NCI-H2171 treated with DMSO at 0.1 percent for 48 hours (cell line): Measurements from ENCODE around the gene SAYSD1.
"Not testable (repeated sequence)": the region's sequence is repeated elsewhere in the genome, so short reads cannot be mapped to it uniquely, and the experiment has no call there.

Experiments
- DNase-seq: peaks from one replicate; lab custom pipeline; 2025; lab: John Stamatoyannopoulos, UW

Gene SAYSD1

GRCh38 chr6:39114704-39115599, at the start of gene SAYSD1:
Gene SAYSD1 (minus strand): TSS chr6:39115186. CDS start chr6:39115089, 97 bp downstream.
- peak; percentile 94 for DNase-seq

- DNase-seq: no peak
Measured at GRCh38 chr6:39157511-39157910, 42.5 kb upstream of the SAYSD1 start.

- DNase-seq: no peak
Measured at GRCh38 chr6:39156801-39157200, 41.8 kb upstream of the SAYSD1 start.

- DNase-seq: no peak
Measured at GRCh38 chr6:39154705-39155104, 39.7 kb upstream of the SAYSD1 start.

- no peak for DNase-seq
Measured at GRCh38 chr6:39153766-39154397, 38.9 kb upstream of the SAYSD1 start.

GRCh38 chr6:39152262-39152661, 37.3 kb upstream of the SAYSD1 start:
- no peak for DNase-seq

GRCh38 chr6:39151211-39151610, 36.2 kb upstream of the SAYSD1 start:
- DNase-seq: no peak

- DNase-seq: no peak
Measured at GRCh38 chr6:39144481-39145173, 29.6 kb upstream of the SAYSD1 start.

- DNase-seq: no peak
Measured at GRCh38 chr6:39143238-39143930, 28.4 kb upstream of the SAYSD1 start.

GRCh38 chr6:39140556-39141167, 25.7 kb upstream of the SAYSD1 start:
- no peak for DNase-seq

GRCh38 chr6:39137245-39137644, 22.3 kb upstream of the SAYSD1 start:
- no peak for DNase-seq

- DNase-seq: not testable (repeated sequence)
Measured at GRCh38 chr6:39136207-39136606, 21.2 kb upstream of the SAYSD1 start.

- not testable (repeated sequence) for DNase-seq
Measured at GRCh38 chr6:39134761-39135160, 19.8 kb upstream of the SAYSD1 start.

GRCh38 chr6:39130691-39131090, 15.7 kb upstream of the SAYSD1 start:
- DNase-seq: no peak

GRCh38 chr6:39128832-39129231, 13.8 kb upstream of the SAYSD1 start:
- no peak for DNase-seq

GRCh38 chr6:39128106-39128505, 13.1 kb upstream of the SAYSD1 start:
- DNase-seq: no peak

- DNase-seq: no peak
Measured at GRCh38 chr6:39124114-39124513, 9.1 kb upstream of the SAYSD1 start.

GRCh38 chr6:39118921-39119320, 3.9 kb upstream of the SAYSD1 start:
- no peak for DNase-seq

GRCh38 chr6:39114388-39114703, 640 bp downstream of the SAYSD1 start:
- DNase-seq: peak; percentile 60

- DNase-seq: no peak
Measured at GRCh38 chr6:39113788-39114187, 1.2 kb downstream of the SAYSD1 start.

- DNase-seq: no peak
Measured at GRCh38 chr6:39111280-39111679, 3.7 kb downstream of the SAYSD1 start.
